GM21576 (cell line): ENCODE results near the gene TAOK3.

Experiments
- ATAC-seq: cut with Tn5 transposase; IDR thresholded peaks from one replicate; pipeline ENCODE4 v1.9.1; 2021; ENCODE audit warnings: mild to moderate bottlenecking, moderate library complexity; ENCODE audit not compliant: unreplicated experiment

The TAOK3 gene

DNA sequence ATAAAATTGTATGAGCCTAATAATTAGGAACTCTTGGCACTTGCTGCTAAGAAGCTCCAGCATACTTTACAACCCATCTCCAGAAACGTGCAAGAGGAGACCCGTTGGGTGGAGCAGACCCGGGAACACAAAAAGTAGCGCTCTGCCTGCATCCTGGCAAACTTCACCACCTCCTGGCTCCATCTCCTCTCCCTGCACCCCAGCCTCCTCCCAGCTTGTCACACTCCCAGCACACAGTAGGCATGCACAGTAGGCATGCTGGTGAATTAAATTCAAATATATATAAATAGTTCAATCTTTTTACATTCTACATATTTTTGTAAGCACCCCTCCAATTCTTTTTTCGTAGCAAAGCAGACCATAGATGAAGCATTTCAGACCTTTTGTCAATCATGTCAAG, 270.1 kb downstream of the TAOK3 start:
- ATAC-seq = no peak

DNA sequence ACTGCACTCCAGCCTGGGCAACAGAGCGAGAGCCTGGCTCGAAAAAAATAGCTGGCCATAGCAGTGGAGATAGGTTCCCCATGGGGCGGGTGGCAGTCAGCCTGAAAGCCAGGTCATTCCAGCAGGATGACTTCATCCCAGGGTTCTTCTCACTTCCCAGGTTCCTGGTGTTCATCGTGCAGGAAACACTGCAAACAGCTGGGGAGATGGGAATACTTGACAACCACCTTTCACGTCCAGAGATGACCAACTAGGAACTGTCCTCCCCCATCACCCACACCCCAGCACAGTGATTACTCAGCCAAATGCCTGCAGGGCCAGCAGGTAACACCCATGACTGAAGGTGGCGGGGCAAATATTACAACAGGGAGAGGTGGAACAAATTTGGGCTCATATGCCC, 270.6 kb downstream of the TAOK3 start:
- no peak for ATAC-seq

DNA sequence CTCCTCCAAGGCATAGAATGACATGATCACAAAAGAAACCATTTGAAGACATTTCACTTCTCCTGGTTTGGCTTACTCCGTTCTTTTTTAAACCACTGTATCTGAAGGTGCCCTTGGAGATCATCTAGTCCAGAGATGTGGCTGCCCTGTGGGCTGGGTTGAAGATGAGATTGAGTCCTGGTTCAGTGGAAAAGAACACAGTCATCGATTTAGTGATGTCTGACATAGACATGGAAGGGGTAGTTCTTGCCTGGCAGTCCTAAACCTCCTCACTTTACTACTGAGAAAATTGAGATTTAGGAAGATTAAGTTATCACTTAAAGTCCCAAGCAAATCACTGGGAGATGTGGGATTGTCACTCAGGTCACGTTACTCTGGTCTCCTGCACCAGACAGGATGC, 271.7 kb downstream of the TAOK3 start:
- ATAC-seq = no peak
